ENCODE data around the gene SCRN2. TPM values are rescaled to one million over a fixed set of nuclear protein-coding genes. Genes with fewer than 3 reads are reported as not detected.

SCRN2 gene
- total and polyA plus RNA-seq, 2 experiments from 2014 or later, result 139 to 149 TPM

DNA sequence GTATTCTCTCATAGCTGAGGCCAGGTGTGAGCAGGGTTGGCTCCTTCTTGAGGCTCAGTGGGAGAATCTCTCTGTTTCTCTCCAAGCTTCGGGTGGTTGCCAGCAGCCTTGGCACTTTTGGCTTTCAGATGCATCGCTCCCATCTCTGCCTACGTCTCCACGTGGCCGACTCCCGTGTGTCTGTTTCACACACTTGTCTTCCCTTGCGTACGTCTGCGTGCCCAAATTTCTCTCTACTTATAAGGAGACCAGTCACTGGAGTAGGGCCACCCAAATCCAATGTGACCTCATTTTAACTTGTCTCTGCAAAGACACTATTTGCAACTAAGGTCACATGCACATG, 34.2 kb downstream of the SCRN2 start:
- TF ChIP-seq, protein P1, sequence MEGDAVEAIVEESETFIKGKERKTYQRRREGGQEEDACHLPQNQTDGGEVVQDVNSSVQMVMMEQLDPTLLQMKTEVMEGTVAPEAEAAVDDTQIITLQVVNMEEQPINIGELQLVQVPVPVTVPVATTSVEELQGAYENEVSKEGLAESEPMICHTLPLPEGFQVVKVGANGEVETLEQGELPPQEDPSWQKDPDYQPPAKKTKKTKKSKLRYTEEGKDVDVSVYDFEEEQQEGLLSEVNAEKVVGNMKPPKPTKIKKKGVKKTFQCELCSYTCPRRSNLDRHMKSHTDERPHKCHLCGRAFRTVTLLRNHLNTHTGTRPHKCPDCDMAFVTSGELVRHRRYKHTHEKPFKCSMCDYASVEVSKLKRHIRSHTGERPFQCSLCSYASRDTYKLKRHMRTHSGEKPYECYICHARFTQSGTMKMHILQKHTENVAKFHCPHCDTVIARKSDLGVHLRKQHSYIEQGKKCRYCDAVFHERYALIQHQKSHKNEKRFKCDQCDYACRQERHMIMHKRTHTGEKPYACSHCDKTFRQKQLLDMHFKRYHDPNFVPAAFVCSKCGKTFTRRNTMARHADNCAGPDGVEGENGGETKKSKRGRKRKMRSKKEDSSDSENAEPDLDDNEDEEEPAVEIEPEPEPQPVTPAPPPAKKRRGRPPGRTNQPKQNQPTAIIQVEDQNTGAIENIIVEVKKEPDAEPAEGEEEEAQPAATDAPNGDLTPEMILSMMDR (IDR thresholded peaks at IDR 0.05; ENCODE audit: low read depth, low read length), result no peak
- Histone ChIP-seq H3K27me3 (no peaks in the 10 kb centered on the region), H3K27ac (no peak overlapping the region), H3K9me3 (ENCODE audit: low read depth) (no peaks in the 10 kb centered on the region), H3K4me3 (no peak overlapping the region), H3K4me1 (ENCODE audit: low read depth) (peaks cover 16% of the 10 kb centered on the region), H3K36me3 (no peaks in the 10 kb centered on the region)
- DNase-seq (ENCODE audit: low read depth in 1 of 2, low spot score in 1 of 2), result no peak

DNA sequence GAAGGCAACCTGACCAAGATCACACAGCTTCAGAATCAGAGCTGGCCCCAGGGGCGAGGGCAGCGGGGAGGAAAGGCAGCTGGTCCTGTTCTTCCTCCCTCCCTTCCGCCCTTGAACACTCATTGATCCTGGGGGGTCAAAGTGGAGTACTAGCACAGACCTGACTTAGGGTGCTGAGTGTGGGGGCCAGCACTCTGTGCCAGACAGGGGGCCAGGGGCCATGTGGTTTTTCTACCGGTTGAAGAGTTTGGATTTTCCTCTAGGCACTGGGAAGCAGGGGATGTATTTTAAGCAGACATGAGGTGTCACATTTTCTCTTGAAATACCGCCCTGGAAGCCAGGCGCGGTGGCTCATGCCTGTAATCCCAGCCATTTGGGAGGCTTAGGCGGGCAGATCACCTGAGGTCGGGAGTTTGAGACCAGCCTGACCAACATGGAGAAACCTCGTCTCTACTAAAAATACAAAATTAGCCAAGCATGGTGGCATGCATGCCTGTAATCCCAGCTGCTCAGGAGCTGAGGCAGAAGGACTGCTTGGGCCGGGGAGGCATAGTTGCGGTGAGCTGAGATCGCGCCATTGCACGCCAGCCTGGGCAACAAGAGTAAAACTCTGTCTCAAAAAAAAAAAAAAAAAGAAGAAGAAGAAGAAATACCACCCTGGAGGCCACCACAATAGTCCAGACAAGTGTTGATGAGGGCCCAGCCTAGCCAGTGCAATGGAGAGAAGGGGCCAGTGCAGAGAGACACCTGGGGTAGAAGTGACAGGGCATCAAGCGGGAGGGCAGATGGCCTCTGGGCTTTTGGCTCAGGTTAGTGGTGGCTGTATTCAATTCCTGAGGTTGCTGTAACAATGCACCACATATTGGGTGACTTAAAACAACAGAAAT, 34.8 kb downstream of the SCRN2 start:
- no peak for DNase-seq (ENCODE audit: low read depth in 1 of 2, low spot score in 1 of 2)
- H3K27ac ChIP-seq, result no peak overlapping the region
- H3K36me3 ChIP-seq, result no peaks in the 10 kb centered on the region

DNA sequence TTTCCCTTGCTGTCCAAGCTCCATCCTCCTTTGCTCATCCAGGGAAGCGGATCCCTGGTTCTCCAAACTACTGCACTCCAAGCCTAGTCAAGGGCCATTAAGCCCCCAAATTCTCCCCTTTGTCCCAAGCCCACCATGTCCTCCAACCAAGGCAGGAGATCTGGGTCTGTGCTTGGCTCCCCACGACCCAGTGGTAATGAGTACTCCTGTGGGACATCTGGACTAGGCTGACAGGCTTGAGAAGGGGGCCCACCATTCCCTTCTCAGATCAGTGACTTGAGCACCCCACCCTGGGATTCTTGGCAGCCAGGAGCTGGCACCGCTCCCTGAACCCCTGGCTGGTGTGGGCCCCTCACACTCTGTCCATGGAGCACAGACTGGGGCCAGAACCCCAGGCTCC, 36.6 kb downstream of the SCRN2 start:
- H3K27ac ChIP-seq, result no peak overlapping the region
- no peak overlapping the region for H3K4me3 ChIP-seq
- H3K27me3 ChIP-seq, result peaks cover 9% of the 10 kb centered on the region
- DNase-seq (ENCODE audit: low read depth in 1 of 2, low spot score in 1 of 2), result no peak
- peaks cover 16% of the 10 kb centered on the region for H3K4me1 ChIP-seq (ENCODE audit: low read depth)
- H3K9me3 ChIP-seq (ENCODE audit: low read depth), result no peaks in the 10 kb centered on the region
- TF ChIP-seq, protein P1 (IDR thresholded peaks at IDR 0.05; ENCODE audit: low read depth, low read length), result no peak
- H3K36me3 ChIP-seq, result no peaks in the 10 kb centered on the region

More for the DNA sequence above, 34.8 kb downstream of the SCRN2 start:
- Histone ChIP-seq H3K27me3 (no peaks in the 10 kb centered on the region), H3K4me1 (ENCODE audit: low read depth) (peaks cover 16% of the 10 kb centered on the region), H3K9me3 (ENCODE audit: low read depth) (no peaks in the 10 kb centered on the region), H3K4me3 (no peak overlapping the region)
- TF ChIP-seq, protein P1 (IDR thresholded peaks at IDR 0.05; ENCODE audit: low read depth, low read length), result no peak

DNA sequence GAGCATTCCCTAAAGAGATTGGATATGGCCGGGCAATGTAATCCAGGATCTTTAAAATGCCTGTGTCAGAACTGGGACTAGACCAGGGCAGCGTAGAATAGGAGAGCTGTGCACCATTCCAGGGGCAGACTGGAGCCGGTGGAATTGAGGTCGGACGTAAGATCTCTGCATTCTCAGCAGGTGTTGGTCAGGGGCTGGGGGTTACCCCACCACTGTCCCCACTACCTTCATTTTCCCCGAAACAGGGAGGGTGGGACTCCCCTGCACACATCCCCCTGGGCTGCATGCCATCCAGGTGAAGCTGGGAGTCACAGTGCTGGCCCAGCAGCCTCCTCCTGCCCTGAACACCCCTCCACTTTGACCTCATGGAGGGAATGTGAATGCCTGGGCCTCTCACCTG, 37.3 kb downstream of the SCRN2 start:
- Histone ChIP-seq H3K27ac (no peak overlapping the region), H3K27me3 (peaks cover 9% of the 10 kb centered on the region), H3K4me1 (ENCODE audit: low read depth) (peaks cover 16% of the 10 kb centered on the region), H3K4me3 (no peak overlapping the region), H3K9me3 (ENCODE audit: low read depth) (no peaks in the 10 kb centered on the region), H3K36me3 (no peaks in the 10 kb centered on the region)
- TF ChIP-seq, protein P1 (IDR thresholded peaks at IDR 0.05; ENCODE audit: low read depth, low read length), result no peak
- DNase-seq (ENCODE audit: low read depth in 1 of 2, low spot score in 1 of 2), result no peak

DNA sequence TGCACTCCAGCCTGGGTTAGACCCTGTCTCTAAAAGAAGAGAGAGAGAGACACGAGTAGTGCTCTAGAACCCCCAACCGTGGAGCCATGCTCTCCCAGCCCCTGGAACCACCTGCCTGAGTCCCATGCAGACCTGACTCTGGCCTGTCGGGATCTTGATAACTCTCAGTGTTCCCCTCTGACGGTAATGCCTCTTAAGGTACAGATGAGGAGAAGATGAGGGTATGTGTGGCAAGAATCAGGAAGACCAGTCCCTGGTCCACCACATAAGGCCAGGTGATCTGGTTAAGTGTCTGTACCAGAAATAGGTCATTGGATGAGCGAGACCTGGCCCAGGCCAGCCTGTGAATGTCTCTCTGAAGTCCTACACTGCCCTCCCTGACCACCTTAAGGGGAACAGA, 37.9 kb downstream of the SCRN2 start:
- TF ChIP-seq, protein P1 (IDR thresholded peaks at IDR 0.05; ENCODE audit: low read depth, low read length), result no peak
- DNase-seq (ENCODE audit: low read depth in 1 of 2, low spot score in 1 of 2), result no peak
- peaks cover 9% of the 10 kb centered on the region for H3K27me3 ChIP-seq

More for the DNA sequence above, 37.9 kb downstream of the SCRN2 start:
- Histone ChIP-seq H3K4me1 (ENCODE audit: low read depth) (peaks cover 16% of the 10 kb centered on the region), H3K27ac (no peak overlapping the region), H3K9me3 (ENCODE audit: low read depth) (no peaks in the 10 kb centered on the region), H3K36me3 (no peaks in the 10 kb centered on the region), H3K4me3 (no peak overlapping the region)

All from cardiac muscle cell (in vitro differentiated cells and primary cell).